Mucosa of stomach (tissue), 1 donor: ENCODE results near the gene NME3.
"Not testable (repeated sequence)": the region's sequence is repeated elsewhere in the genome, so short reads cannot be mapped to it uniquely, and the experiment has no call there.

Experiments used
- H3K27me3 ChIP-seq: one replicate; pipeline ENCODE4 v1.7.0; 2013; ENCODE audit warnings: mild to moderate bottlenecking, low read length; ENCODE audit not compliant: control insufficient read depth, insufficient read depth
- H3K36me3 ChIP-seq: one replicate; pipeline ENCODE4 v1.7.0; 2013; ENCODE audit warnings: low read length; ENCODE audit not compliant: control insufficient read depth, insufficient read depth
- H3K4me1 ChIP-seq: one replicate; pipeline ENCODE4 v1.7.0; 2013; ENCODE audit warnings: mild to moderate bottlenecking, low read length; ENCODE audit not compliant: control insufficient read depth, insufficient read depth
- H3K4me3 ChIP-seq: one replicate; pipeline ENCODE4 v1.7.0; 2013; ENCODE audit warnings: low read length
- H3K9ac ChIP-seq: one replicate; pipeline ENCODE4 v1.7.0; 2013; ENCODE audit warnings: mild to moderate bottlenecking, low read length, moderate library complexity
- H3K9me3 ChIP-seq: one replicate; pipeline ENCODE4 v1.7.0; 2013; ENCODE audit warnings: mild to moderate bottlenecking, low read length, moderate library complexity; ENCODE audit not compliant: control insufficient read depth
- donor health status: Pancreatic carcinoma.

The NME3 gene

DNA sequence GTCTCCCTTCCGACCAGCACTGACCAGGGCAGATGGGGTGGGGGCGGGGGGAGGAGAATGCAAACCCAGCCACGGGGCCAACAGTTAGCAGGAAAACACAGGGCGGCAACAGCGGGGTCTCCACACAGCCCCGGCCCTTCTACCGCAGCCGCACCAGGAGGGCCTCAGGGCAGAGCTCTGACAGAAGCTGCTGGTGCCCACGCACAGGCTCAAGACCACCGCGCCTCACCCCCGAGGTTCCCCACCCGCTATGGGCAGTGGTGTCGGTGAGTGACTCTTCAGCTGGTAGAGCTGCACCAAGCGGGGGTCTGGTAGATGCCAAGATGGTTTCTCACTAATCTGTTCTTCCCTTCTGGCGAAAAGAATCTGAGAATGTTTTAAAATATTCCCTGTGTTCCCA is 39.2 kb upstream of the NME3 start:
- Histone ChIP-seq H3K4me3 (no peak overlapping the region), H3K27me3 (no peaks in the 10 kb centered on the region), H3K9ac (no peak overlapping the region), H3K4me1 (peaks cover 6% of the 10 kb centered on the region), H3K9me3 (no peaks in the 10 kb centered on the region), H3K36me3 (peaks cover 5% of the 10 kb centered on the region)

- Histone ChIP-seq H3K36me3 (peaks cover 5% of the 10 kb centered on the region), H3K4me1 (peaks cover 6% of the 10 kb centered on the region), H3K9me3 (no peaks in the 10 kb centered on the region), H3K9ac (no peak overlapping the region), H3K27me3 (no peaks in the 10 kb centered on the region), H3K4me3 (no peak overlapping the region)
These were observed 38.8 kb upstream of the NME3 start for GRCh38 chr16:1810106-1810505.

DNA sequence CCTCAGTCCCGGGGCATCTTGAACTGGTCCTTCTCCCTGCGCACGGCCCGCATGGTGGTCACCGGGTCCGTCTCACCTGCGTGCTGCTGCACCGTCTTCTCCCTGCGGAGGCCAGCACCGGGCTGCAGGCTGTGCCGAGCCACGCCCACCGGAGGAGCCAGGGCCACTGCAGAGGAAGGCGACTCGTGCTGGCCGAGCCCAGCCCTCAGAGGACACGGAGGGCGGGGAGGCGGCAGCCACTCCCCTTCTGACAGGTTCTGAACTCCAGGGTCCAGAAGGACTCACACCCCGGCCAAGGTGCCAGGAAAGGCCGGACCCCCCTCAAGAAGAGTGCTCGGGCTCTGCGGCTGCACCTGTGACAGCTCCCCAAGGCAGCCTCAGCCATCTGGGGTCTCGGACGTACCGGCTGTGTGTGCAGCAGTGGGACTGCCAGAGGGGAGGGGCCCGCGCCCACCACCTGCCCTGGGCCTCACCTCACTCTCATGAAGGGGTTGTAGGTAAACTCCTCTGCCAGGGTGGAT is 38.0 kb upstream of the NME3 start:
- Histone ChIP-seq H3K36me3 (peaks cover 5% of the 10 kb centered on the region), H3K9me3 (no peaks in the 10 kb centered on the region), H3K4me3 (no peak overlapping the region)

GRCh38 chr16:1808691-1809090 is 37.3 kb upstream of the NME3 start:
- Histone ChIP-seq H3K9ac (no peak overlapping the region), H3K4me3 (no peak overlapping the region), H3K9me3 (no peaks in the 10 kb centered on the region), H3K4me1 (peaks cover 6% of the 10 kb centered on the region), H3K27me3 (no peaks in the 10 kb centered on the region), H3K36me3 (peaks cover 5% of the 10 kb centered on the region)

More for the DNA sequence above, 38.0 kb upstream of the NME3 start:
- Histone ChIP-seq H3K9ac (no peak overlapping the region), H3K27me3 (no peaks in the 10 kb centered on the region), H3K4me1 (peaks cover 6% of the 10 kb centered on the region)

GRCh38 chr16:1807626-1808025 is 36.3 kb upstream of the NME3 start:
- Histone ChIP-seq H3K4me3 (no peak overlapping the region), H3K9ac (no peak overlapping the region), H3K36me3 (peaks cover 5% of the 10 kb centered on the region), H3K27me3 (no peaks in the 10 kb centered on the region), H3K9me3 (no peaks in the 10 kb centered on the region), H3K4me1 (peaks cover under 1% of the 10 kb centered on the region)

DNA sequence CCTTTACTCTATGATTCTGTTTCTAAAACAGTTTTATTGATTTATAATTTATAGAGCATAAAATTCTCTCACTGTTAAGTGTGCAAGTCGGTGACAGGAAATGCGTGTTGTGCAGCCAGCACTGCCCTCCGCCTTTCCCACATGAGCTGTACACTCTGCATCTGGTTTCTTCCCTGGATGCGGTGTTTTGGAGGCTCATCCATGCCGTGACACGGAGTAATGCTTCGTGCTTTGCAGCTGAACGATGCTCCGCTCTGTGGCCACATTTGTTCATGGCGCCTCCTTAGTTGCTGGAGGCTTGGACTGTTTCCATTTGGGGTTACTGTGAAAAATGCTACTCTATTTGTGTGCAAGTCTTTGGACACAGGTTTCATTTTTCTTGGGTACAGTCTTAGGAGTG is 29.4 kb upstream of the NME3 start:
- no peaks in the 10 kb centered on the region for H3K27me3 ChIP-seq
- no peak overlapping the region for H3K4me3 ChIP-seq
- H3K36me3 ChIP-seq: no peaks in the 10 kb centered on the region

DNA sequence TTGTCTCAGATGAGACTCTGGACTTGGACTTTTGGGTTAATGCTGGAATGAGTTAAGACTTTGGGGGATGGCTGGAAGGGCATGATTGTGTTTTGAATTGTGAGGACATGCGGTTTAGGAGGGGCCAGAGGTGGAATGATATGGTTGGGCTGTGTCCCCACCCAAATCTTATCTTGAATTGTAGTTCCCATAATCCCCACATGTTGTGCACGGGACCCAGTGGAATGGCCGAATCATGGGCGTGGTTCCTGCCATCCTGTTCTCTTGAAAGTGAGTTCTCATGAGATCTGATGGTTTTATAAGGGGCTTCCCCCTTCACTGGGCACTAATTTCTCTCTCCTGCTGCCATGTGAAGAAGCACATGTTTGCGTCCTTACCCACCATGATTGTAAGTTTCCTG is 27.9 kb upstream of the NME3 start:
- not testable (repeated sequence) for H3K4me3 ChIP-seq, H3K36me3 ChIP-seq, H3K27me3 ChIP-seq, H3K9ac ChIP-seq, H3K9me3 ChIP-seq, H3K4me1 ChIP-seq

More for the DNA sequence above, 29.4 kb upstream of the NME3 start:
- H3K4me1 ChIP-seq: no peaks in the 10 kb centered on the region
- no peaks in the 10 kb centered on the region for H3K9me3 ChIP-seq
- no peak overlapping the region for H3K9ac ChIP-seq

GRCh38 chr16:1794908-1795666 is 23.7 kb upstream of the NME3 start:
- Histone ChIP-seq H3K9ac (no peak overlapping the region), H3K4me3 (no peak overlapping the region), H3K4me1 (peaks cover 16% of the 10 kb centered on the region), H3K36me3 (no peaks in the 10 kb centered on the region), H3K9me3 (no peaks in the 10 kb centered on the region), H3K27me3 (no peaks in the 10 kb centered on the region)

DNA sequence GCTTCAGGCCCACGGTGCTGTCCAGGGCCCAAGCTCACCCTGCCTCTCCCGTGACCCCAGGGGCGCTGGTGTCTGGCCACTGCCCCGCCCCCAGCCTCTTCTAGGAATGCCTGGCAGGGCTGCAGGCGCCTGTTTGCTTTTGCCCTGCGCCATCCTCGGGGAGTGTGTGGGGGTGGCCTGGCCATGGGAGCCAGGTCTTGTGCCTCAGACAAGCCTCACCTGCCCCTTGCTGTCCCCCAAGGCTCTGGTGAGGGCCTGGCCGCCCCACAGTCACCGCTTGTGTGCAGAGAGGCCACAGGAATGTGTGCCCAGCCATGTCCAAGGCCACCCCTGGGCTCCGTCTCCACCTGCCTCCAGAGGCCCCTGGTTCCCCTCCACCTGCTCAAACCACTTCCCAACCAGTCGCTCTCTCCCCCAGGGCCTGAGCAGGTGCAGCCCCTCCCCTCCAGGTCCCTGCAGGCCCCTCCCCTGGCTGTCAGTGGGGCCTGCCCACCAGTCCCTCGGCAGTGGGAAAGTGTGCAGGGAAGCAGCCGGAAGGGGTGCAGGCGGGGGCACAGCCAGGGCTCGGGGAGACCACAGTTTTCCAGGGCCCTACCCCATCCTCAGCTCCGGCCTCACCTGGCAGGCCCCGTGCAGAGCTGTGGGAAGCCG is 23.0 kb upstream of the NME3 start:
- no peak overlapping the region for H3K4me3 ChIP-seq

DNA sequence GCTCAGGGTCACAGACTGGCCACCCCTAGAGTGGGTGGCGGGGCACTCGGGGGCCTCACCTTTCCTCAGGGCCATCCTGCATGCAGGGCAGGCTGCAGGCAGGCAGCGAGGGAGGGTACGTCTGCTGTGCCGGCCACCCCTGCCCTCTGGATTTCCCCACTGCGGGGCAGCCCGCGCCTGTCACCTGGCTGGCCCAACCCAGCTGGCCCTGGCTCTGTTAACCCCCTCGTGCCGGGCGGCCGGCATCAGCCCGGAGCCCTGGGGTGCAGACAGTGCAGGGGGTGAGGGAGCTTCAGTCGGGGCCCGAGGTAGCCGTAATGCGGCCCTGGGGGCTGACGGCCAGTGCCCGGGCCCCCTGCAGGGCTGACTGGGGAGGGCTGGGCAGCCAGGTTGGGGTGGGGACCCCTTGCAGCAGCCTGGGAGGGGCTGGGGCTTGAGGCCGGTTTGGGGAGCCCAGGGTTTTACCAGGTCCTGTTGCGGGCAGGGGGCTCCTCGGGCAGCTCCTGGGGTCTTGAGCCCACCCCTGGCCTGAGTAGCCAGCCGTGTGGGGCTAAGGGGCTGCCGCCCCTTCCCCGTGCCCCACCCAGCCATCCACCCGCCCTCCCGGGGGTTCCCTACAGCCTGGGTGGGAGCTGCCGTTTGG is 22.4 kb upstream of the NME3 start, which contains the start of gene IGFALS:
Gene IGFALS (minus strand): TSS at position 128 of the 643 bp plus-strand sequence. CDS start 53 bp downstream, at position 75.
- H3K4me1 ChIP-seq: peaks cover 16% of the 10 kb centered on the region
- no peaks in the 10 kb centered on the region for H3K9me3 ChIP-seq
- no peak within 1 kb of the TSS for H3K4me3 ChIP-seq
- H3K9ac ChIP-seq: no peak within 1 kb of the TSS
- no peaks in the 10 kb centered on the region for H3K27me3 ChIP-seq
- H3K36me3 ChIP-seq: no peaks in the 10 kb centered on the region

More for the DNA sequence above, 23.0 kb upstream of the NME3 start:
- peaks cover 16% of the 10 kb centered on the region for H3K4me1 ChIP-seq
- no peaks in the 10 kb centered on the region for H3K36me3 ChIP-seq
- no peaks in the 10 kb centered on the region for H3K9me3 ChIP-seq
- no peaks in the 10 kb centered on the region for H3K27me3 ChIP-seq
- H3K9ac ChIP-seq: no peak overlapping the region

- H3K9me3 ChIP-seq: no peaks in the 10 kb centered on the region
- no peaks in the 10 kb centered on the region for H3K27me3 ChIP-seq
- H3K9ac ChIP-seq: no peak overlapping the region
- H3K36me3 ChIP-seq: no peaks in the 10 kb centered on the region
- H3K4me3 ChIP-seq: no peak overlapping the region
- H3K4me1 ChIP-seq: peaks cover 16% of the 10 kb centered on the region
These were observed 21.7 kb upstream of the NME3 start for GRCh38 chr16:1792836-1793577.
